Adrenal gland (tissue), 5 donors: ENCODE data around the gene F2RL3.

Experiments
- CTCF ChIP-seq, 6 experiments: fragments of 450-650 bp in 4 of 6; fragments of 200-600 bp in 2 of 6; sonication (generic) in 1 of 6; IDR thresholded peaks; 1 replicate in 5 of 6; 2 replicates in 1 of 6; pipeline versions ENCODE4 v1.5.1 to v1.8.0; 2016 to 2021; ENCODE audit warnings: antibody characterized with exemption in 6 of 6, mild to moderate bottlenecking in 2 of 6, moderate library complexity in 1 of 6
- POLR2A ChIP-seq, 2 donors: fragments of 450-650 bp; IDR thresholded peaks; one replicate each; pipeline ENCODE4 v1.6.1; 2017; ENCODE audit warnings: antibody characterized with exemption in 2 of 2, mild to moderate bottlenecking in 2 of 2, moderate library complexity in 1 of 2
- donor health status: DM: no; HTN: no; CAD: no.

- TF ChIP-seq CTCF (IDR thresholded peaks at IDR 0.05) (no peak), POLR2A (IDR thresholded peaks at IDR 0.05) (no peak)
Measured at GRCh38 chr19:16868423-16869130, 20.2 kb upstream of the F2RL3 start.
